ENCODE data around the gene ATP8B3. TPM values are rescaled to one million over a fixed set of nuclear protein-coding genes. Genes with fewer than 3 reads are reported as not detected.

The ATP8B3 gene
- total RNA-seq, 4 donors from 2014 or later = 0.35 to 4.5 (median 0.94) TPM; not detected in 1

- H3K4me3 ChIP-seq = no peak overlapping the region
- peaks cover 0 to 12% (median 2%) of the 10 kb centered on the region in 4 donors for H3K9me3 ChIP-seq
- peaks cover 0 to 27% of the 10 kb centered on the region in 2 donors for H3K27me3 ChIP-seq
- no peak overlapping the region for H3K27ac ChIP-seq
- H3K4me1 ChIP-seq = no peaks in the 10 kb centered on the region
- no peaks in the 10 kb centered on the region for H3K36me3 ChIP-seq
- TF ChIP-seq CTCF (IDR thresholded peaks at IDR 0.05) (no peak), POLR2A (IDR thresholded peaks at IDR 0.05) (no peak)
- DNase-seq = no peak
These were observed 31.7 kb downstream of the ATP8B3 start for GRCh38 chr19:1780272-1780958.

GRCh38 chr19:1779574-1779973 is 32.5 kb downstream of the ATP8B3 start:
- DNase-seq = no peak
- H3K4me3 ChIP-seq = no peak overlapping the region

GRCh38 chr19:1777149-1777548 is 34.9 kb downstream of the ATP8B3 start:
- TF ChIP-seq POLR2A (IDR thresholded peaks at IDR 0.05) = no peak
- no peak for TF ChIP-seq CTCF (IDR thresholded peaks at IDR 0.05)
- Histone ChIP-seq H3K4me1 (no peaks in the 10 kb centered on the region), H3K9me3 (peaks cover 0 to 18% (median 5%) of the 10 kb centered on the region in 4 donors), H3K27me3 (peaks cover 0 to 43% of the 10 kb centered on the region in 2 donors), H3K27ac (no peak overlapping the region), H3K36me3 (no peaks in the 10 kb centered on the region), H3K4me3 (no peak overlapping the region)
- DNase-seq = no peak

More at GRCh38 chr19:1779574-1779973, 32.5 kb downstream of the ATP8B3 start:
- no peak overlapping the region for H3K27ac ChIP-seq
- no peak for TF ChIP-seq POLR2A (IDR thresholded peaks at IDR 0.05)
- no peak for TF ChIP-seq CTCF (IDR thresholded peaks at IDR 0.05)
- no peaks in the 10 kb centered on the region for H3K4me1 ChIP-seq
- H3K9me3 ChIP-seq = peaks cover 0 to 20% (median 5%) of the 10 kb centered on the region in 4 donors
- H3K36me3 ChIP-seq = no peaks in the 10 kb centered on the region
- peaks cover 0 to 36% of the 10 kb centered on the region in 2 donors for H3K27me3 ChIP-seq

- Histone ChIP-seq H3K36me3 (no peaks in the 10 kb centered on the region), H3K9me3 (peaks cover 0 to 13% (median 3%) of the 10 kb centered on the region in 4 donors), H3K27me3 (peaks cover 0 to 43% of the 10 kb centered on the region in 2 donors), H3K27ac (no peak overlapping the region), H3K4me3 (no peak overlapping the region), H3K4me1 (no peaks in the 10 kb centered on the region)
- DNase-seq = no peak
- TF ChIP-seq POLR2A (IDR thresholded peaks at IDR 0.05) (no peak), CTCF (IDR thresholded peaks at IDR 0.05) (no peak)
These were observed 35.4 kb downstream of the ATP8B3 start for GRCh38 chr19:1776606-1777147.

GRCh38 chr19:1775951-1776605 is 36.0 kb downstream of the ATP8B3 start:
- no peak for DNase-seq
- TF ChIP-seq CTCF (IDR thresholded peaks at IDR 0.05) (no peak), POLR2A (IDR thresholded peaks at IDR 0.05) (no peak)
- Histone ChIP-seq H3K9me3 (peaks cover 0 to 12% (median 4%) of the 10 kb centered on the region in 4 donors), H3K4me3 (no peak overlapping the region), H3K4me1 (no peaks in the 10 kb centered on the region), H3K36me3 (no peaks in the 10 kb centered on the region), H3K27me3 (peaks cover 0 to 43% of the 10 kb centered on the region in 2 donors), H3K27ac (no peak overlapping the region)

All from Peyer's patch (tissue), 4 donors.